Measurements from ENCODE around the gene PTCH2. TPM values are rescaled to one million over a fixed set of nuclear protein-coding genes. Genes with fewer than 3 reads are reported as not detected.
A peak's percentile ranks its signal among the peaks of the same experiment; 100 is the strongest.

PTCH2 gene
- total RNA-seq, 1 donor from 2014 or later = 1.3 TPM

GRCh38 chr1:44810101-44810761, 32.8 kb downstream of the PTCH2 start:
- peak; percentile 95 for DNase-seq (ENCODE audit: low spot score)
- H3K9me3 Mint-ChIP-seq (ENCODE audit: low read depth) = no peaks in the 10 kb centered on the region
- H3K27ac Mint-ChIP-seq (ENCODE audit: unreplicated experiment) = peak overlapping the region; percentile 100
- TF ChIP-seq, protein P1, sequence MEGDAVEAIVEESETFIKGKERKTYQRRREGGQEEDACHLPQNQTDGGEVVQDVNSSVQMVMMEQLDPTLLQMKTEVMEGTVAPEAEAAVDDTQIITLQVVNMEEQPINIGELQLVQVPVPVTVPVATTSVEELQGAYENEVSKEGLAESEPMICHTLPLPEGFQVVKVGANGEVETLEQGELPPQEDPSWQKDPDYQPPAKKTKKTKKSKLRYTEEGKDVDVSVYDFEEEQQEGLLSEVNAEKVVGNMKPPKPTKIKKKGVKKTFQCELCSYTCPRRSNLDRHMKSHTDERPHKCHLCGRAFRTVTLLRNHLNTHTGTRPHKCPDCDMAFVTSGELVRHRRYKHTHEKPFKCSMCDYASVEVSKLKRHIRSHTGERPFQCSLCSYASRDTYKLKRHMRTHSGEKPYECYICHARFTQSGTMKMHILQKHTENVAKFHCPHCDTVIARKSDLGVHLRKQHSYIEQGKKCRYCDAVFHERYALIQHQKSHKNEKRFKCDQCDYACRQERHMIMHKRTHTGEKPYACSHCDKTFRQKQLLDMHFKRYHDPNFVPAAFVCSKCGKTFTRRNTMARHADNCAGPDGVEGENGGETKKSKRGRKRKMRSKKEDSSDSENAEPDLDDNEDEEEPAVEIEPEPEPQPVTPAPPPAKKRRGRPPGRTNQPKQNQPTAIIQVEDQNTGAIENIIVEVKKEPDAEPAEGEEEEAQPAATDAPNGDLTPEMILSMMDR (IDR thresholded peaks at IDR 0.05) = no peak
- H3K4me3 Mint-ChIP-seq (ENCODE audit: unreplicated experiment) = peak overlapping the region; percentile 76
- H3K27me3 Mint-ChIP-seq (ENCODE audit: low read depth) = no peaks in the 10 kb centered on the region
- H3K36me3 Mint-ChIP-seq (ENCODE audit: low read depth) = peaks cover 13% of the 10 kb centered on the region
- H3K4me1 Mint-ChIP-seq (ENCODE audit: low read depth) = peaks cover 67% of the 10 kb centered on the region

DNA sequence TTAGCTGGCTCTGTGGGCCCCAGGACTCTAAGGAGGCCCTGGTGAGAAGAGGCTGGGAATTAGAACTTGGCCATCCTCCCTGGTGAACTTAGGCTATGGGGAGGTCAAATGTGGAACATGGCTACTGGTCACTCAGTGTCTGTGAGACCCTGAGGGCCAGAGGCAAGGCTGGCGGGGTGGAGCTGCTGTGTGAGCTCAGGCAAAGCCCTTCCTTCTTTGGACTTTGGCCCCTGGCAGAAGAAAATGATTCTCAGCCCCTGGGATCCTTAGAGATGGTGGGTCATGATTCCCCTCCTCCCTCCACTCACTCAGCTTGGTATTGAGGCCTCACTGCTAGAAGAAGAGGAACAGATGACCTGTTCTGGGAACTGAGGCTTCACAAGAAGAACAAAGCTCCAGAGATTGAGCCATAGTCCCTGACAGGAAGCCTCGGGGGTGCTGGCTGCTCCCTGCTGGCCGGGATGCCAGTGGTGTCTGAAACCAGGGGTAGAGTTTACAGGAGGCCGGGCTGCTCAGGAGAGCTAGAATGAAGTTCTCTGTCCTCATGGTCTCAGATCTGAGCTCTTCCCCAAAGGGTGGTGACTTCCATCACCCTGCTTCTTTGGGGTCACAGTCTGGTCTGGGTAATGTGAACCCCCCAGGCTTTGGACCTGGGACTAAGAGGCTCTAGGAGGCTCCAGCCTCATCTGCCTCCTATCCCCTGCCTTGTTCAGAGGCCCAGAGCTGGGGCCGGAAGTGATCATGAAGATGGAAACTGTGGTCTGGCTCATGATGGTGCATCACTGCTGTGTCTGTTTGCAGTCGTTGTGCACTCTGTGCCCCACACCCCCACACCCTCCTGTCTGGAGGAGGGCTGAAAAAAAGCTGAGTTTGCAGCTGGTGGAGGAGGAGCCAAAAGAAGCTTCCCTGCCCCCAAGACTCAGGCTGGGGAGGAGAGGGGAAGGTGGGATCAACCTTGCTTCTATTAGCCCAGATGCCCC, 33.8 kb downstream of the PTCH2 start:
- H3K4me1 Mint-ChIP-seq (ENCODE audit: low read depth) = peaks cover 65% of the 10 kb centered on the region
- DNase-seq (ENCODE audit: low spot score) = peak; percentile 64
- no peaks in the 10 kb centered on the region for H3K27me3 Mint-ChIP-seq (ENCODE audit: low read depth)
- peak overlapping the region; percentile 76 for H3K4me3 Mint-ChIP-seq (ENCODE audit: unreplicated experiment)
- no peaks in the 10 kb centered on the region for H3K9me3 Mint-ChIP-seq (ENCODE audit: low read depth)
- TF ChIP-seq, protein P1 (IDR thresholded peaks at IDR 0.05) = peak; percentile 45
- peak overlapping the region; percentile 100 for H3K27ac Mint-ChIP-seq (ENCODE audit: unreplicated experiment)
- peaks cover 10% of the 10 kb centered on the region for H3K36me3 Mint-ChIP-seq (ENCODE audit: low read depth)

DNA sequence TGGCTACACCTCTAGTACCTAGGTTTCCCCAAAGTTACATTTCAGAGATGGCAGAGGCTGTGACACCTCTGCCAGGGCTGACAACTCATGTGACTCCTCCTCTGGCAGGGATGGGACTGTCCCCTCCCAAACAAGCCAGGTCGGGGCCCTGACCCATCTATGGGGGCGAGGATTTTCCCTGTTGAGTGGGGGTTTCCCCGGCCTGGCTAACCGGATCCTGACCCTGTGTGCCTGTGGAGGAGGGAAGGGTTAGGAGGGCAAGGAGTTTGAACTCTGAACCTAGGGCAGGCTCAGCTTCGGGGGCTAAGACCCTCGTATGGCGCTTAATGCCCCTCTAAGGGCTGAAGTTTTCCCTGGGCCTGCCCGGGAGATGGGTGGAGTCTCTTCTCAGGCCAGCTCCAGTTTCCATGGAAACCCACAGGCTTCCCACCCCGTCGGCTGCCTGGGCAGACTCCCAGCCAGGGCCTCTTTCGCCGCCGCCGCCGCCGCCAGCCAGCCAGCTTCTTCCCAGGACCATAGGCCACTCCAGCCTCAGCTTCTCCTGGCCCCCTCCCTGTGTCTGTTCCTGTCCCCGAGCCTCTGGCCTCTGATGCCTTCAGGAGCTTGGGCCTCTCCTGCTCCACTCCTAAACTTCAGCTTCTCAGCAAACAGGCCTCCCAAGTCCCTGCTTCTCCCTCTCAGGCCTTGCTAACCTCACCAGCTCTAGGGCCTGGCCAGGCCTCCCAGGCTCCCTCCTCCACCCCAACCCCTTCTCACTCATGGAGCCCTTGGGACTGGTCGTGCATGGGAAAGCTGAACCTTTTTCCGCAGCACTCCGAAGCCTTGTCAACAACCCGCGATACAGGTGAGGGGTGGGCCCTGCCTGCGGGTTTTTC, 34.8 kb downstream of the PTCH2 start, which contains the start of gene BTBD19:
Gene BTBD19 (plus strand): TSS at position 461 of the 875 bp plus-strand sequence. CDS start 298 bp downstream, at position 759.
- no peaks in the 10 kb centered on the region for H3K27me3 Mint-ChIP-seq (ENCODE audit: low read depth)
- TF ChIP-seq, protein P1 (IDR thresholded peaks at IDR 0.05) = no peak
- H3K4me3 Mint-ChIP-seq (ENCODE audit: unreplicated experiment) = peak within 1 kb of the TSS; percentile 76
- no peaks in the 10 kb centered on the region for H3K9me3 Mint-ChIP-seq (ENCODE audit: low read depth)
- peaks cover 72% of the 10 kb centered on the region for H3K4me1 Mint-ChIP-seq (ENCODE audit: low read depth)
- H3K27ac Mint-ChIP-seq (ENCODE audit: unreplicated experiment) = peak within 1 kb of the TSS; percentile 100
- peaks cover 11% of the 10 kb centered on the region for H3K36me3 Mint-ChIP-seq (ENCODE audit: low read depth)
- peak; percentile 96 for DNase-seq (ENCODE audit: low spot score)

- H3K36me3 Mint-ChIP-seq (ENCODE audit: low read depth) = peaks cover 17% of the 10 kb centered on the region
- H3K4me3 Mint-ChIP-seq (ENCODE audit: unreplicated experiment) = peak overlapping the region; percentile 76
- H3K9me3 Mint-ChIP-seq (ENCODE audit: low read depth) = no peaks in the 10 kb centered on the region
- H3K27me3 Mint-ChIP-seq (ENCODE audit: low read depth) = no peaks in the 10 kb centered on the region
- peaks cover 79% of the 10 kb centered on the region for H3K4me1 Mint-ChIP-seq (ENCODE audit: low read depth)
- TF ChIP-seq, protein P1 (IDR thresholded peaks at IDR 0.05) = no peak
- peak; percentile 97 for DNase-seq (ENCODE audit: low spot score)
- peak overlapping the region; percentile 100 for H3K27ac Mint-ChIP-seq (ENCODE audit: unreplicated experiment)
Observed at GRCh38 chr1:44807364-44808062, 35.5 kb downstream of the PTCH2 start.
